ENCODE results near the gene GAK. TPM values are rescaled to one million over a fixed set of nuclear protein-coding genes. Genes with fewer than 3 reads are reported as not detected.

Gene GAK
- total and polyA plus RNA-seq, 5 donors, result 35.5 to 45.6 (median 39.4) TPM

DNA sequence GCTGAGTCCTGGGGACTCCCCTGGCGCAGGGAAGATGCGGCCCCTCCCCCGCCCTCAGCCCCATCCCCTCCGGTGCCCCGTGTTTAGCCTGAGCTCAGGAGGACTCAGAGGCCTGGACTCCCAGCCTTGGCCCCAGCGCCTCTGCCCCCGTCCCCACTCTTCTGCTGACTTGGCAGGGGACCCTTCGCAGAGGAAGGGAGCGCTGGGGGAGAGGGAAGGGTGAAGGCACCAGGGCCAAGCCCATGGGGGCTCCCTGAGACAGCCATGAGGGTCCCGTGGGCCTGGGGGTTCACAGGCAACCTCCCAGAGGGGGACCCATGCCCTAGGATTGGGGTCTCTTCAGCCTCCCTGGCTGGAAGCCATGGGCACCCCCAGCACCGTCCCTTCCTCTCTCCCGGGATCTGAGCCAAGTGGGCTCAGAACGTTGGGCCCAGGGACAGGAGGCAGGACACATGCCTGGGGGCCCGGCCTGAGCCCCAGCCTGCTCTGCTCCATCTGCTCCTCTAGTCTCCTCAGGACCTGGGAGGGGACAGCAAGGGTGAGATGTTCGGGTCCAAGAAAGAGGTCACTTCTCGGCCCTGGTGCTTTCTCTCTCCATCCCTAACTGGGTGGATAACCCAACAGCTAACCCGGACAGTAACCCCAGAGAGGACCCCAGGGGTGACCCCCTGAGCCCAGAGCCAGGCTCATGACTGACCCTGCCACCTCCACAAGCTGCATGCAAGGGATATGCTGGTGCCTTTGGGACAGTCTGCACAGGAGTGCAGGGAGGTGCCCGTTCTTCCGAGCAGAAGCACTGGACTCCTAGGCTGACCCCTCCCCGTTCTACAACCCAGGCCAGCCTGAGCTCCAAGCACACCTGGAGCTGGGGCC is 104.7 kb downstream of the GAK start:
- DNase-seq (peak in 1 of 3 donors; percentile 47), ATAC-seq (no peak)

DNA sequence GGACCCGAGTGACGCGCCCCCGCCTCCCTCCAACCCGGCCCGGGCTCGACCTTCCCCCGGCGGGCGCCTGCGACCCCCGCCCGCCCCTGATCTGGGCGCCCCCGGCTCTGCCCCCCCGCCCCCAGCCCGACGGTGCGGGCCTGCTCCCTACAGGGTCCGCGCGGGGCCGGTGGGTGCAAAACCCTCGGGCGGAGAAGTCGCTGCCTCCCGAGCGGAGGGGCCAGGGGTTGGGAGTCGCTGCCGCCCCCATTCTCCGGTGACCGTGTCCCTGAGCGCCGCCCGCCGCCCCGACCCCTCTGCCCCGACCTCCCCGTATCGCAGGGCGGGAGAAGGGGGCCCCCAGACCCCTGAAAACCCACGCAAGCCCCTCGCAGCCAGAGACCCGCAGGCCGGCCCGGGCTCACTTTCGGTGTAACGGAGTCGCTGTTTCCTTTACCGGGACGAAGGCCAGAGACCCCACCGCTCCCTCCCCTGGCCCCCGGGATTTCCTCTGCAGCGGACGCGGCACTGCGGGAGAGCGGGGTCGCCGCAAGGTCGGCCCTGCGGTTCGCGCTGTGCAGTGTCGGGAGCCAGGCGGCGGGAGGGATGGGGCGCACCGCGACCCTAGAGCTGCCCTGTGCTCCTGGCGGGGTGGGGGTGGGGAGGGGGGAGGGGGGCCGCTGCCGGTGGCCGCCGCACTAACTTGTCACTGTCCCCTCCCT is 105.5 kb downstream of the GAK start:
- DNase-seq, result peak in 1 of 3 donors; percentile 44
- 2% methylated on average over 67 of the region's 75 CpGs for WGBS
- H3K27me3 ChIP-seq (ENCODE audit: control insufficient read depth, insufficient read depth), result no peaks in the 10 kb centered on the region
- H3K4me3 ChIP-seq (ENCODE audit: low read length), result peak overlapping the region; percentile 15
- peaks cover 2% of the 10 kb centered on the region for H3K4me1 ChIP-seq (ENCODE audit: control insufficient read depth, insufficient read depth, low read length)
- H3K9me3 ChIP-seq (ENCODE audit: control insufficient read depth, low read length), result no peaks in the 10 kb centered on the region
- intact Hi-C loops (cut with DNase I), result no loop called here
- H3K27ac ChIP-seq (ENCODE audit: low read length), result no peak overlapping the region
- ATAC-seq, result no peak

More for the DNA sequence above, 104.7 kb downstream of the GAK start:
- 25% methylated on average over 20 of the region's 20 CpGs for WGBS
- no peak overlapping the region for H3K27ac ChIP-seq (ENCODE audit: low read length)
- no peaks in the 10 kb centered on the region for H3K27me3 ChIP-seq (ENCODE audit: control insufficient read depth, insufficient read depth)
- peaks cover 2% of the 10 kb centered on the region for H3K4me1 ChIP-seq (ENCODE audit: control insufficient read depth, insufficient read depth, low read length)
- intact Hi-C loops (cut with DNase I), result no loop called here
- no peaks in the 10 kb centered on the region for H3K9me3 ChIP-seq (ENCODE audit: control insufficient read depth, low read length)
- H3K4me3 ChIP-seq (ENCODE audit: low read length), result peak overlapping the region; percentile 15

GRCh38 chr4:825971-826330 is 106.2 kb downstream of the GAK start, which contains the start of gene CPLX1:
TSS of gene CPLX1 (minus strand) at chr4:826129. CDS start at chr4:824522, 1,607 bp downstream.
- 1% methylated on average over 61 of the region's 61 CpGs for WGBS
- H3K27me3 ChIP-seq (ENCODE audit: control insufficient read depth, insufficient read depth), result no peaks in the 10 kb centered on the region
- intact Hi-C loops (cut with DNase I), result no loop called here
- no peak for ATAC-seq
- H3K4me3 ChIP-seq (ENCODE audit: low read length), result peak within 1 kb of the TSS; percentile 62
- H3K9me3 ChIP-seq (ENCODE audit: control insufficient read depth, low read length), result no peaks in the 10 kb centered on the region
- DNase-seq, result peak in 1 of 3 donors; percentile 67
- peaks cover 2% of the 10 kb centered on the region for H3K4me1 ChIP-seq (ENCODE audit: control insufficient read depth, insufficient read depth, low read length)
- H3K27ac ChIP-seq (ENCODE audit: low read length), result no peak within 1 kb of the TSS

- ATAC-seq, result peak; percentile 25 to 26
- H3K27me3 ChIP-seq (ENCODE audit: control insufficient read depth, insufficient read depth), result no peaks in the 10 kb centered on the region
Measured at GRCh38 chr4:825063-825970, 106.8 kb downstream of the GAK start.

DNA sequence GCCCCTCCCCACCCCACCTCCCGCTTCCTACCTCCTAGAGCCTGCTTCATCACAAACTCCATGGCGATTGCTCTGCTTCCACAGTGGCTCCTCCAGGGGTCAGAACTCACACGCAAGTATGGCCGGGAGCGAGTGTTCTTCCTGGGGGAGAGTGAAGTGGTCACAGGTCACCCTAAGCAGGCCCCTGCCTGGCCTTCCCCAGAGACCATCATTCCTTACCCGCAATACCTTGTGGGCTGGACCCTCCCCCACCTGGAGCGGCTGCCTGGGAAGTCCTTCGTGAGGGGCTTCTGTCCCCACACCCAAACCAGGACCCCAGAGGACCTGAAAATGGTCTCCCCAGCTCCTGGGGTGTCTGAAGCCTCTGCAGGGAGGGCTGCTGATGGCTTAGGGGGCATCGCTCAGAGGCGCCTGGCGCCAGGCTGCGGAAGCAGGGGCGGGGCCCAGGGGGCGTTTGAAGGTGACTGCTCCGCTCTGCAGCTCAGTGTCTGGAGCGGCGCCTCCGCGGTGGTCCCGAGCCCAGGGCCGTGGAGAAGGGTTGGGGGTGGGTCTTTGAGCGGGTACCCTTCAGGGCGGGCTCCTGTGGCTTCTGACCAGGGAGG is 107.6 kb downstream of the GAK start:
- WGBS, result 12% methylated on average over 23 of the region's 23 CpGs
- H3K4me3 ChIP-seq (ENCODE audit: low read length), result no peak overlapping the region
- H3K9me3 ChIP-seq (ENCODE audit: control insufficient read depth, low read length), result no peaks in the 10 kb centered on the region
- H3K27ac ChIP-seq (ENCODE audit: low read length), result no peak overlapping the region
- peak in 1 of 3 donors; percentile 48 for DNase-seq
- H3K27me3 ChIP-seq (ENCODE audit: control insufficient read depth, insufficient read depth), result no peaks in the 10 kb centered on the region
- intact Hi-C loops (cut with DNase I), result no loop called here
- H3K4me1 ChIP-seq (ENCODE audit: control insufficient read depth, insufficient read depth, low read length), result peaks cover 2% of the 10 kb centered on the region
- ATAC-seq, result no peak

More at GRCh38 chr4:825063-825970, 106.8 kb downstream of the GAK start:
- WGBS, result 5% methylated on average over 94 of the region's 94 CpGs
- no peaks in the 10 kb centered on the region for H3K9me3 ChIP-seq (ENCODE audit: control insufficient read depth, low read length)
- H3K27ac ChIP-seq (ENCODE audit: low read length), result no peak overlapping the region
- H3K4me1 ChIP-seq (ENCODE audit: control insufficient read depth, insufficient read depth, low read length), result peaks cover 2% of the 10 kb centered on the region
- intact Hi-C loops (cut with DNase I), result no loop called here
- H3K4me3 ChIP-seq (ENCODE audit: low read length), result peak overlapping the region; percentile 62
- DNase-seq, result peak in 1 of 3 donors; percentile 65

DNA sequence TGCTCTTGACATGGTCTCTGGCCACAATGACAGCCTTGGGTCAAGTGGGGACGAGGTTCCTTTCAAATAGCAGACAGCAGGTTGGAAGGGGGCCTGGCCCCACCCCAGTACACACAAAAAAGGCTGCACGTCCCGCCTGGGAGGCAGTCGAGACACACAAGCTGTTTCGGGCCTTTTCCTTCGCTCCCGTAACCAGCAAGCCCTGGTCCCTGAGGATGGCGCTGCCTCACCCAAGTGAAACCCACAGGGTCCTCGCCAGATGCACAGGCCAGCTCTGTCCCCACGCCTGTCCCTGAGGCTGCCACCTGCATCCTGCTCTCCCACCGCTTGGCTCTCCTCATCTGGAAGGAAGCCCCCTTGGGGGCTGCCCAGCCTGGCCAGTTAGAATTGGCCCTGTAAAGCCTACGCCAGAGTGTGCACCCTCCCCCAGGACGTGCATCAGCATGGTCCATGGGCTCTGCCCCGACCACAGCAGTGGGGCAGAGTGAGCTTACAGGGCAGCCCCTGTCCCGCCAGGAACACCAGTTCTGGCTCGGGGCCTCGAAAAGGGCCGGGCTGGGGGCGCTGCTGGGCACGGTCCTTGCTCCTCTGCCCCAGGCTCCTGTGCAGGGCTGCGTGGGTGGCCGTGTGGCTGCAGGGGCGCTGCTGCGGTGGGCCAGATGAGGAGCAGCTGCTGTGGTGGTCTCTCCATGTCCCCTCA is 108.2 kb downstream of the GAK start:
- no peak overlapping the region for H3K4me3 ChIP-seq (ENCODE audit: low read length)
- H3K27ac ChIP-seq (ENCODE audit: low read length), result no peak overlapping the region
- intact Hi-C loops (cut with DNase I), result no loop called here
- DNase-seq (peak in 1 of 3 donors; percentile 52), ATAC-seq (no peak)
- peaks cover 2% of the 10 kb centered on the region for H3K4me1 ChIP-seq (ENCODE audit: control insufficient read depth, insufficient read depth, low read length)
- WGBS, result 44% methylated on average over 24 of the region's 24 CpGs
- no peaks in the 10 kb centered on the region for H3K27me3 ChIP-seq (ENCODE audit: control insufficient read depth, insufficient read depth)
- H3K9me3 ChIP-seq (ENCODE audit: control insufficient read depth, low read length), result no peaks in the 10 kb centered on the region

DNA sequence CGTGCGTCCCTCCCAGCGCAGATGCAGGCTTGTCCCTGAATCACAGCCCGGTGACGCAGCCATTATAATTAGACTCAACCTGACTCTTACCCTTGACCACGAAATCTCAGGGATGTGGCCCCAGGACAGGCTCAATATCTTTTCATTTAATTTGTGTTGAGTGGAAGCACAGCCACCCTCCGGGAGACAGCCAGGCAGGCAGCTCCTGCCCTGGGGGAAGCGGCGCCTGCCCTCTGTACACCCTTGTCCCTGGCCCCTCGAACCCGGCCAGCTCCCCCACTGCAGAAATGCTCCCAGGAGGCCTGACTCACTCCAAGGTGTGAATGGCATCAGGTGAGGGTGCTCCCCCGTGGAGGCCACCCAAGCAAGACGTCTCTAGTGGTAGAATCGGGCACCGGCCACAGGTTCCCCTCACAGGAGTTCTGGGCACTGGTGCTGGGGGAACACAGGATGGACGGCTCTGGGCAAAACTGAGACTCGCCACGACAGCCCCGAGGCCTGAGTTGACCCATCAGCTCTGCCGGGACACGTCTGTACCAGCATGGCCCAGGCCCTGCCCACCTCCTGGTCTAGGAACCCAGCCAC is 108.8 kb downstream of the GAK start:
- intact Hi-C loops (cut with DNase I), result no loop called here
- no peak overlapping the region for H3K27ac ChIP-seq (ENCODE audit: low read length)
- peaks cover 2% of the 10 kb centered on the region for H3K4me1 ChIP-seq (ENCODE audit: control insufficient read depth, insufficient read depth, low read length)
- DNase-seq (peak in 1 of 3 donors; percentile 37), ATAC-seq (no peak)
- 74% methylated on average over 21 of the region's 21 CpGs for WGBS
- H3K9me3 ChIP-seq (ENCODE audit: control insufficient read depth, low read length), result no peaks in the 10 kb centered on the region
- H3K4me3 ChIP-seq (ENCODE audit: low read length), result no peak overlapping the region
- H3K27me3 ChIP-seq (ENCODE audit: control insufficient read depth, insufficient read depth), result no peaks in the 10 kb centered on the region

DNA sequence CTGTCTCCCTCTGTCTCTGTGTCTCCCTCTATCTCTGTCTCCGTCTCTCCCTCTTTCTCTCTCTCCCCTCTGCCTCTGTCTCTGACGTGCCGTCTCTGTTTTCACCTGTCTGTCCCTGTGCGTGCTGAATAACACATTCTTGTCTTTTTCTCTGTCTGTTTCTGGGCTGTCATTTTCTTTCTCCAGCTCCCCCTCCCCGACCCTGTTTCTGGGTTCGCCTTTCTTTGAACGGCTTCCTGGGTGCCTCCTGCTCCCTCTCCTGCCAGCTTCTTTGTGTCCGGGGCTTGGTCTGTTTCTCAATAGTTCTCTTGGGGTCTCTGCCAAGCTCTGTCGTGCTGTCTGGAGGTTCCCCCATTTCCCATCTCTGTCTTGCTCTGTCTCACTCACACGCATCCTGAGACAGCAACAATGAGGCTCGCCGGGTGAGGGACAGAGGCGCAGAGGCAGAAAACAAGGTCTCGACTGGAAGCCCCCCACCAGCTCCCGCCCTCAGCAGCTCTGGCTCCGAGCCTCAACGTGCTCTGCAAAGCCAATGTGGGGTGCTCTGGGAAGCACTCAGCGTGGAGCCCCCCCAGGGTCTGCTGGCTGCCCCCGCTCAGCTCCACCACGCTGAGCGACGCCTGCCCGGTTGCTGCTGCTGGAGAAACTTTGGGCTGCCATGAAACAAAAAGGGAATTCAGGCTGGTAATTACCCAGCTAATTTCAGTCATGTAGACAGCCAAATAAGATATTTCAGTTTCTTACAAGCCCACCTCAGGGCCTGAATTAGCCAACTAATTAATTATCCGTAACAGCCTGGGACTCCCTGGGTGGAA is 109.5 kb downstream of the GAK start:
- intact Hi-C loops (cut with DNase I), result no loop called here
- DNase-seq (peak in 1 of 3 donors; percentile 33), ATAC-seq (no peak)
- H3K4me3 ChIP-seq (ENCODE audit: low read length), result no peak overlapping the region
- 46% methylated on average over 24 of the region's 24 CpGs for WGBS
- H3K4me1 ChIP-seq (ENCODE audit: control insufficient read depth, insufficient read depth, low read length), result peaks cover 2% of the 10 kb centered on the region
- H3K9me3 ChIP-seq (ENCODE audit: control insufficient read depth, low read length), result no peaks in the 10 kb centered on the region
- no peak overlapping the region for H3K27ac ChIP-seq (ENCODE audit: low read length)
- H3K27me3 ChIP-seq (ENCODE audit: control insufficient read depth, insufficient read depth), result no peaks in the 10 kb centered on the region

GRCh38 chr4:821631-822030 is 110.5 kb downstream of the GAK start:
- no peak for ATAC-seq
- H3K4me3 ChIP-seq (ENCODE audit: low read length), result no peak overlapping the region
- no peak overlapping the region for H3K27ac ChIP-seq (ENCODE audit: low read length)
- DNase-seq, result no peak
- no peaks in the 10 kb centered on the region for H3K9me3 ChIP-seq (ENCODE audit: control insufficient read depth, low read length)
- peaks cover 2% of the 10 kb centered on the region for H3K4me1 ChIP-seq (ENCODE audit: control insufficient read depth, insufficient read depth, low read length)
- 73% methylated on average over 16 of the region's 16 CpGs for WGBS
- intact Hi-C loops (cut with DNase I), result no loop called here
- H3K27me3 ChIP-seq (ENCODE audit: control insufficient read depth, insufficient read depth), result no peaks in the 10 kb centered on the region

All from right cardiac atrium (tissue), 5 donors.